BJ (cell line): ENCODE results near the gene CXXC1. TPM values are rescaled to one million over a fixed set of nuclear protein-coding genes. Genes with fewer than 3 reads are reported as not detected.
A peak's percentile ranks its signal among the peaks of the same experiment; 100 is the strongest.

Experiments
- CTCF ChIA-PET: fragments of 350-600 bp; formaldehyde crosslinking; extraction: SDS; loops from one replicate; lab custom pipeline; 2021; ENCODE audit warnings: antibody characterized with exemption, inconsistent platforms; lab: Yijun Ruan, JAX
- POLR2A ChIA-PET: fragments of 300-600 bp; sonication (Branson Sonifier 250); formaldehyde crosslinking; extraction: SDS; loops from one replicate; lab custom pipeline; 2021; ENCODE audit warnings: antibody characterized with exemption; lab: Charles Lee
- DNase-seq: peaks from one replicate; pipeline ENCODE4 v3.0.0-alpha.2; 2011; ENCODE audit warnings: low read depth
- H3K27me3 ChIP-seq: 2 replicates; pipeline ENCODE4 v1.6.0; 2011; ENCODE audit warnings: low read length; ENCODE audit not compliant: control insufficient read depth, insufficient read depth
- H3K36me3 ChIP-seq: 2 replicates; pipeline ENCODE4 v1.5.1; 2011; ENCODE audit warnings: low read length; ENCODE audit not compliant: control insufficient read depth, insufficient read depth
- H3K4me3 ChIP-seq: 2 replicates; pipeline ENCODE4 v1.5.1; 2011; ENCODE audit warnings: low read depth, mild to moderate bottlenecking, control low read depth, low read length
- CTCF ChIP-seq: IDR thresholded peaks from 2 replicates; pipeline ENCODE4 v1.5.1; 2011; ENCODE audit warnings: low read depth, mild to moderate bottlenecking, control low read depth, inconsistent platforms, low read length, moderate library complexity; ENCODE audit not compliant: insufficient read depth
- polyA plus RNA-seq: library from polyadenylated mRNA; depleted of rRNA; stranded (reverse); fragments of >200 nt; gene quantifications from 2 replicates; pipeline ENCODE4 v1.2.3, GENCODE V29; 2011

CXXC1 gene
- polyA plus RNA-seq, 1 experiment: 51.2 TPM

GRCh38 chr18:50280707-50281294 is 6.7 kb downstream of the CXXC1 start:
- POLR2A ChIA-PET: no interaction called here
- no peak for TF ChIP-seq CTCF
- CTCF ChIA-PET: interaction anchor here (1.4 to 1.6 kb wide), 2 partner anchors 8 to 10 kb away, joined by 3 to 6 read pairs; no protein-coding TSS in a partner anchor
- Histone ChIP-seq H3K27me3 (no peaks in the 10 kb centered on the region), H3K36me3 (peaks cover 32% of the 10 kb centered on the region), H3K4me3 (peak overlapping the region; percentile 89)
- DNase-seq: no peak

GRCh38 chr18:50279752-50280151 is 7.7 kb downstream of the CXXC1 start:
- H3K27me3 ChIP-seq: no peaks in the 10 kb centered on the region
- ChIA-PET POLR2A (no interaction called here), CTCF (no interaction called here)
- DNase-seq: no peak
- H3K36me3 ChIP-seq: peaks cover 39% of the 10 kb centered on the region
- peak overlapping the region; percentile 4; the same call in 1 of the 2 replicates for H3K4me3 ChIP-seq
- TF ChIP-seq CTCF: no peak

DNA sequence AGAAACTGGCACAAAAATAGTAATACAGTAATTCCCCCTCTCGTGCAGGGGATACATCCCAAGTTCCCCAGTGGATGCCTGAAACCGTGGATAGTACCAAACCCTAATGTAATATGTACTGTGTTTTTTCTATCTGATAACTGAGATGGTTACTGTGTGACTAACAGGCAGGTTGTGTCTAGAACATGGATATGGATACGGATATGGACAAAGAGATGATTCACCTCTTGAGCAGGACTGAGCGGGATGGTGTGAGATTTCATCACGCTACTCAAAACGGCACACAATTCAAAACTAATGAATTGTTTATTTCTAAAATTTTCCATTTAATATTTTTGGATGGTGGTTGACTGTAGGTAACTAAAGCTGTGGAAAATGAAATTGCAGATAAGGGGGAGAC is 9.6 kb downstream of the CXXC1 start:
- no peak for DNase-seq
- Histone ChIP-seq H3K27me3 (no peaks in the 10 kb centered on the region), H3K4me3 (no peak overlapping the region), H3K36me3 (peaks cover 41% of the 10 kb centered on the region)
- TF ChIP-seq CTCF: no peak
- POLR2A ChIA-PET: no interaction called here
- CTCF ChIA-PET: interaction anchor here (1.8 kb wide), 1 partner anchor 9 kb away, joined by 7 read pairs; no protein-coding TSS in a partner anchor

GRCh38 chr18:50276452-50276851 is 11.0 kb downstream of the CXXC1 start:
- H3K4me3 ChIP-seq: no peak overlapping the region
- TF ChIP-seq CTCF: no peak
- ChIA-PET POLR2A (no interaction called here), CTCF (no interaction called here)
- H3K27me3 ChIP-seq: no peaks in the 10 kb centered on the region
- peaks cover 48% of the 10 kb centered on the region for H3K36me3 ChIP-seq
- DNase-seq: no peak

DNA sequence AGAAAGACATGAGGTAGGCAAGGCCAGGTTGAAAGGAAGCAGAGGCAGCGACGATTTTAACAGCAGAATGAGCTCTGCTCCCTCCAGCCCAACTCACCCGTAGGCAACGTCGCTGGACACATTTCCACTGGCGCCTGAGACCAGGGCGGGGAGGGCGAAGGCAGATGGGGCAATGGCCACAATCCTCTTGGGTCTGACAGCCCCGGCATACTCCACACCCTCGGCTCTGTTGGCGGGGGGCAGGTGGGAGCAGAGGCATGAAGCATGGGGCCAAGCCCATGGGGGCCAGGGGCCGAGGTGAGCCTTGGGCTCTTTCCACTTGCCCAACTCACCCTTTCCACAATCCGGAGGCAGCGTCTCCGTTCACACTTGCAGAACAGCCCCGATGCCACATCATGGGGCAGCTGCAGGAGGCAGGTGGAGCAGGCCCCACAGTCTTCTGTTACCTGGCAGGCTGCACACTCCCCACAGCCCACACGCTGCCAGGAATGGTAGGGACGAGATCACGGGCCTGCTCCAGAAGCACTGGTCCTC is 11.9 kb downstream of the CXXC1 start:
- CTCF ChIA-PET: no interaction called here
- Histone ChIP-seq H3K27me3 (no peaks in the 10 kb centered on the region), H3K4me3 (no peak overlapping the region), H3K36me3 (peaks cover 53% of the 10 kb centered on the region)
- no peak for TF ChIP-seq CTCF
- POLR2A ChIA-PET: no interaction called here
- no peak for DNase-seq
